Lower lobe of right lung (tissue), 2 donors: Measurements from ENCODE around the gene GMDS. TPM values are rescaled to one million over a fixed set of nuclear protein-coding genes. Genes with fewer than 3 reads are reported as not detected.
"Not testable (repeated sequence)": the region's sequence is repeated elsewhere in the genome, so short reads cannot be mapped to it uniquely, and the experiment has no call there.

Source experiments
- ATAC-seq, 2 donors: fragments of 200-7000 bp; cut with Tn5 transposase; one replicate each; pipeline ENCODE4 v1.9.1; 2020 to 2022; ENCODE audit warnings: mild to moderate bottlenecking in 2 of 2, moderate library complexity in 2 of 2
- DNase-seq: peaks from one replicate; pipeline ENCODE4 v3.0.0-alpha.2; 2020
- H3K27ac ChIP-seq: fragments of 200-600 bp; one replicate; pipeline ENCODE4 v1.8.0; 2022
- H3K27me3 ChIP-seq: fragments of 200-600 bp; one replicate; pipeline ENCODE4 v1.8.0; 2022; ENCODE audit warnings: low read depth
- H3K36me3 ChIP-seq: fragments of 200-600 bp; one replicate; pipeline ENCODE4 v1.8.0; 2022; ENCODE audit warnings: mild to moderate bottlenecking
- H3K4me1 ChIP-seq: fragments of 200-600 bp; one replicate; pipeline ENCODE4 v1.8.0; 2022
- H3K4me3 ChIP-seq: fragments of 200-600 bp; one replicate; pipeline ENCODE4 v1.8.0; 2022; ENCODE audit warnings: mild to moderate bottlenecking
- H3K9me3 ChIP-seq: fragments of 200-600 bp; one replicate; pipeline ENCODE4 v1.8.0; 2022
- CTCF ChIP-seq: fragments of 200-600 bp; IDR thresholded peaks from one replicate; pipeline ENCODE4 v1.8.0; 2022; ENCODE audit warnings: antibody characterized with exemption, mild to moderate bottlenecking
- intact Hi-C: fragments of 100-400 bp; cut with DNase I; formaldehyde crosslinking; loops from one replicate; pipeline ENCODE4 v1.11.0; 2022
- total RNA-seq: library from RNA; stranded (reverse); fragmentation: NEBNext Ultra II Directional; extraction: Animal tissue kit (Norgen Biotek cat#: 25700); gene quantifications from one replicate; pipeline ENCODE4 v1.2.1, GENCODE V29; 2021
- donor health status: DM: no; HTN: yes; CAD: no; lungs with severe emphysema.

GMDS gene
- total RNA-seq, 1 donor from 2014 or later, result 12.7 TPM

- DNase-seq, result no peak
- intact Hi-C loops, result no loop called here
- no peaks in the 10 kb centered on the region for H3K4me1 ChIP-seq
- no peak overlapping the region for H3K4me3 ChIP-seq
- ATAC-seq, result no peak
- H3K9me3 ChIP-seq, result no peaks in the 10 kb centered on the region
- no peaks in the 10 kb centered on the region for H3K36me3 ChIP-seq
- no peaks in the 10 kb centered on the region for H3K27me3 ChIP-seq
- no peak for TF ChIP-seq CTCF
- no peak overlapping the region for H3K27ac ChIP-seq
These were observed 574.5 kb downstream of the GMDS start for GRCh38 chr6:1670711-1671462.

- DNase-seq (no peak), ATAC-seq (no peak)
- Histone ChIP-seq H3K9me3 (no peaks in the 10 kb centered on the region), H3K27me3 (no peaks in the 10 kb centered on the region), H3K4me1 (no peaks in the 10 kb centered on the region), H3K27ac (no peak overlapping the region), H3K4me3 (no peak overlapping the region), H3K36me3 (no peaks in the 10 kb centered on the region)
- intact Hi-C loops, result no loop called here
- TF ChIP-seq CTCF, result no peak
These were observed 575.4 kb downstream of the GMDS start for GRCh38 chr6:1669996-1670395.

- H3K9me3 ChIP-seq, H3K27ac ChIP-seq, H3K4me1 ChIP-seq, H3K27me3 ChIP-seq, H3K36me3 ChIP-seq, DNase-seq, intact Hi-C loops, ATAC-seq, H3K4me3 ChIP-seq: not testable (repeated sequence)
These were observed 576.9 kb downstream of the GMDS start for GRCh38 chr6:1668456-1668855.

GRCh38 chr6:1667805-1668175 lies 577.6 kb downstream of the GMDS start:
- H3K4me1 ChIP-seq, result no peaks in the 10 kb centered on the region
- DNase-seq (no peak), ATAC-seq (no peak)
- H3K4me3 ChIP-seq, result no peak overlapping the region
- H3K27me3 ChIP-seq, result no peaks in the 10 kb centered on the region
- intact Hi-C loops, result no loop called here
- H3K36me3 ChIP-seq, result no peaks in the 10 kb centered on the region
- H3K9me3 ChIP-seq, result no peaks in the 10 kb centered on the region
- no peak overlapping the region for H3K27ac ChIP-seq
- TF ChIP-seq CTCF, result no peak

- TF ChIP-seq CTCF, result no peak
- no peaks in the 10 kb centered on the region for H3K4me1 ChIP-seq
- H3K36me3 ChIP-seq, result no peaks in the 10 kb centered on the region
- ATAC-seq, result no peak
- no peaks in the 10 kb centered on the region for H3K27me3 ChIP-seq
- no peak overlapping the region for H3K4me3 ChIP-seq
- intact Hi-C loops, result no loop called here
- no peak for DNase-seq
- H3K9me3 ChIP-seq, result no peaks in the 10 kb centered on the region
- no peak overlapping the region for H3K27ac ChIP-seq
These were observed 578.2 kb downstream of the GMDS start for GRCh38 chr6:1667012-1667804.

- intact Hi-C loops, result no loop called here
- peak; percentile 55 to 65 for ATAC-seq
These were observed 580.2 kb downstream of the GMDS start for GRCh38 chr6:1665214-1665613.

More at GRCh38 chr6:1665214-1665613, 580.2 kb downstream of the GMDS start:
- TF ChIP-seq CTCF, result no peak
- H3K27ac ChIP-seq, result no peak overlapping the region
- no peaks in the 10 kb centered on the region for H3K9me3 ChIP-seq
- no peaks in the 10 kb centered on the region for H3K27me3 ChIP-seq
- H3K36me3 ChIP-seq, result no peaks in the 10 kb centered on the region
- no peaks in the 10 kb centered on the region for H3K4me1 ChIP-seq
- H3K4me3 ChIP-seq, result no peak overlapping the region
- DNase-seq, result no peak
